Cerebellar cortex (tissue), 1 donor: ENCODE results near the gene ALLC.
A peak's percentile ranks its signal among the peaks of the same experiment; 100 is the strongest.

Source experiments
- DNase-seq: peaks from one replicate; pipeline ENCODE4 v3.0.0-alpha.2; 2015; ENCODE audit warnings: low spot score

Gene ALLC

GRCh38 chr2:3626118-3626811 lies 31.7 kb upstream of the ALLC start:
- no peak for DNase-seq

- no peak for DNase-seq
These were observed 31.0 kb upstream of the ALLC start for GRCh38 chr2:3626812-3627499.

- DNase-seq = no peak
These were observed 30.4 kb upstream of the ALLC start for GRCh38 chr2:3627500-3628100.

- no peak for DNase-seq
These were observed 29.7 kb upstream of the ALLC start for GRCh38 chr2:3628241-3628679.

GRCh38 chr2:3628800-3629199 lies 29.2 kb upstream of the ALLC start:
- peak; percentile 32 for DNase-seq

GRCh38 chr2:3630631-3631030 lies 27.4 kb upstream of the ALLC start:
- no peak for DNase-seq

GRCh38 chr2:3631161-3631850 lies 26.7 kb upstream of the ALLC start:
- DNase-seq = no peak

GRCh38 chr2:3631851-3632659 lies 25.9 kb upstream of the ALLC start:
- no peak for DNase-seq

GRCh38 chr2:3633089-3633981 lies 24.7 kb upstream of the ALLC start:
- no peak for DNase-seq

- no peak for DNase-seq
These were observed 23.9 kb upstream of the ALLC start for GRCh38 chr2:3633982-3634595.

GRCh38 chr2:3634596-3635121 lies 23.3 kb upstream of the ALLC start:
- DNase-seq = peak; percentile 82

GRCh38 chr2:3635171-3635974 lies 22.6 kb upstream of the ALLC start:
- DNase-seq = no peak

GRCh38 chr2:3635975-3636327 lies 22.0 kb upstream of the ALLC start:
- peak; percentile 63 for DNase-seq

- DNase-seq = no peak
These were observed 21.3 kb upstream of the ALLC start for GRCh38 chr2:3636586-3637310.

- DNase-seq = no peak
These were observed 20.7 kb upstream of the ALLC start for GRCh38 chr2:3637311-3637675.

- no peak for DNase-seq
These were observed 20.1 kb upstream of the ALLC start for GRCh38 chr2:3637692-3638455.

- no peak for DNase-seq
These were observed 19.6 kb upstream of the ALLC start for GRCh38 chr2:3638456-3638810.

GRCh38 chr2:3639015-3639630 lies 18.9 kb upstream of the ALLC start:
- no peak for DNase-seq
